K562 (cell line): ENCODE data around the gene TEX54. TPM values are rescaled to one million over a fixed set of nuclear protein-coding genes. Genes with fewer than 3 reads are reported as not detected.
A peak's percentile ranks its signal among the peaks of the same experiment; 100 is the strongest.

Experiments used
- C11orf30 ChIP-seq: fragments of 450-650 bp; IDR thresholded peaks from 2 replicates; pipeline ENCODE4 v1.6.1; 2016; ENCODE audit warnings: low read depth, mild to moderate bottlenecking
- CBX3 ChIP-seq, 2 experiments: IDR thresholded peaks; 1 replicate in 1 of 2; 2 replicates in 1 of 2; pipeline ENCODE4 v1.6.1; 2012; ENCODE audit warnings: inconsistent platforms in 2 of 2, low read length in 2 of 2, borderline replicate concordance in 1 of 2, control low read depth in 1 of 2
- CSDE1 ChIP-seq, 2 experiments: fragments of 450-650 bp; IDR thresholded peaks; 2 replicates each; pipeline ENCODE4 v1.6.1; 2016; ENCODE audit warnings: mild to moderate bottlenecking in 1 of 2
- EWSR1 ChIP-seq: fragments of 450-650 bp; IDR thresholded peaks from 2 replicates; pipeline ENCODE4 v1.6.1; 2018; ENCODE audit warnings: borderline replicate concordance, mild to moderate bottlenecking, low read depth, moderate library complexity; ENCODE audit not compliant: partially characterized antibody
- FOXK2 ChIP-seq, 2 experiments: fragments of 450-650 bp; IDR thresholded peaks in 1 of 2; conservative IDR thresholded peaks in 1 of 2; 2 replicates each; pipeline ENCODE4 v1.6.1; 2016; ENCODE audit warnings: low read depth in 2 of 2, mild to moderate bottlenecking in 1 of 2
- HDAC2 ChIP-seq: fragments of 450-650 bp; IDR thresholded peaks from 2 replicates; pipeline ENCODE4 v1.6.1; 2016; ENCODE audit warnings: mild to moderate bottlenecking
- HNRNPK ChIP-seq: fragments of 200-400 bp; formaldehyde crosslinking; IDR thresholded peaks from one replicate; pipeline ENCODE4 v1.6.1; 2018; ENCODE audit warnings: mild to moderate bottlenecking, low read depth, low read length; ENCODE audit not compliant: poor library complexity, severe bottlenecking
- MAFF ChIP-seq: IDR thresholded peaks from 2 replicates; pipeline ENCODE4 v1.6.1; 2012; ENCODE audit warnings: low read length, improper control_type of control experiment
- MCM3 ChIP-seq: fragments of 450-650 bp; IDR thresholded peaks from 2 replicates; pipeline ENCODE4 v1.6.1; 2016
- MECOM ChIP-seq: fragments of 250-450 bp; sonication (Bioruptor Pico); IDR thresholded peaks from 2 replicates; pipeline ENCODE4 v1.8.0; 2022; ENCODE audit warnings: inconsistent platforms
- MIER1 ChIP-seq: fragments of 450-650 bp; IDR thresholded peaks from 2 replicates; pipeline ENCODE4 v1.6.1; 2016; ENCODE audit warnings: antibody characterized with exemption, mild to moderate bottlenecking, low read depth
- MTA2 ChIP-seq: fragments of 450-650 bp; IDR thresholded peaks from 2 replicates; pipeline ENCODE4 v1.6.1; 2016; ENCODE audit warnings: low read depth
- POU5F1 ChIP-seq: fragments of 150-350 bp; IDR thresholded peaks from 2 replicates; pipeline ENCODE4 v1.6.1; 2014; ENCODE audit warnings: borderline replicate concordance, low read length, low read depth, mild to moderate bottlenecking; ENCODE audit not compliant: partially characterized antibody
- SIX5 ChIP-seq, 2 experiments: IDR thresholded peaks; 2 replicates each; pipeline ENCODE4 v1.6.1; 2011; ENCODE audit warnings: low read length in 2 of 2, borderline replicate concordance in 1 of 2, low read depth in 1 of 2, mild to moderate bottlenecking in 1 of 2, moderate library complexity in 1 of 2; ENCODE audit not compliant: insufficient read depth in 1 of 2
- SRSF3 ChIP-seq: fragments of 200-400 bp; formaldehyde crosslinking; IDR thresholded peaks from 2 replicates; pipeline ENCODE4 v1.6.1; 2016; ENCODE audit warnings: mild to moderate bottlenecking, low read length, moderate library complexity; ENCODE audit not compliant: insufficient read depth
- STAG1 ChIP-seq: sonication (generic); formaldehyde crosslinking; IDR thresholded peaks from 2 replicates; pipeline ENCODE4 v1.5.0; 2020; ENCODE audit warnings: missing genetic modification reagents, borderline replicate concordance
- TARDBP ChIP-seq: fragments of 450-650 bp; IDR thresholded peaks from 2 replicates; pipeline ENCODE4 v1.6.1; 2016
- ZNF175 ChIP-seq: fragments of 200-800 bp; sonication (Bioruptor generic); IDR thresholded peaks from 2 replicates; pipeline ENCODE4 v1.6.1; 2016; ENCODE audit warnings: low read depth, mild to moderate bottlenecking, missing genetic modification characterization, missing compliant biosample characterization
- ZNF445 ChIP-seq: fragments of 250-450 bp; sonication (Bioruptor Pico); IDR thresholded peaks from 2 replicates; pipeline ENCODE4 v1.4.0; 2020; ENCODE audit warnings: low read depth, mild to moderate bottlenecking, moderate library complexity
- ZNF583 ChIP-seq: fragments of 250-450 bp; sonication (Bioruptor Pico); IDR thresholded peaks from 2 replicates; pipeline ENCODE4 v1.4.0; 2020
- ZZZ3 ChIP-seq: fragments of 450-650 bp; IDR thresholded peaks from 2 replicates; pipeline ENCODE4 v1.6.1; 2016; ENCODE audit warnings: antibody characterized with exemption, mild to moderate bottlenecking, moderate library complexity
- polyA plus RNA-seq, 8 experiments: library from polyadenylated mRNA; depleted of rRNA in 4 of 8; stranded (reverse) in 5 of 8; unstranded in 3 of 8; fragments of >200 nt; fragmentation: Nextera tagmentation in 2 of 8; fragmentation: Illumina TruSeq in 1 of 8; extraction: Ambion mirVana in 2 of 8; extraction: Trizol in 1 of 8; gene quantifications; 2 replicates each; pipeline versions ENCODE4 v1.2.1 to v1.2.3, GENCODE V29; 2011 to 2014; ENCODE audit warnings: inconsistent platforms in 1 of 8, missing spikeins in 1 of 8
- total RNA-seq, 7 experiments: library from RNA; depleted of rRNA in 6 of 7; stranded (reverse); fragments of >200 nt in 6 of 7; fragmentation: Illumina TruSeq in 2 of 7; extraction: Trizol in 2 of 7; gene quantifications; 2 replicates each; pipeline versions ENCODE4 v1.2.1 to v1.2.3, GENCODE V29; 2011 to 2021; ENCODE audit warnings: low replicate concordance in 1 of 7
- TF ChIP-seq, protein P1 (sequence below): conservative IDR thresholded peaks from 2 replicates; pipeline ENCODE4 v1.6.1; 2011; ENCODE audit warnings: low read depth, mild to moderate bottlenecking, low read length; ENCODE audit not compliant: control insufficient read depth
- TF ChIP-seq, protein P2 (sequence below): sonication (generic); formaldehyde crosslinking; IDR thresholded peaks from 2 replicates; pipeline ENCODE4 v1.8.0; 2023; ENCODE audit warnings: mild to moderate bottlenecking, missing genetic modification reagents
- TF ChIP-seq, protein P3 (sequence below): sonication (generic); formaldehyde crosslinking; IDR thresholded peaks from 2 replicates; pipeline ENCODE4 v1.8.1; 2023; ENCODE audit warnings: mild to moderate bottlenecking, missing genetic modification reagents, moderate library complexity
- TF ChIP-seq, protein P4 (sequence below): fragments of 250-450 bp; sonication (Bioruptor Pico); IDR thresholded peaks from 2 replicates; pipeline ENCODE4 v1.5.0; 2021

The TEX54 gene
- total and polyA plus RNA-seq, 9 of the 15 experiments (the other 6 are each of a cell fraction or from before 2014, with no cell fraction given): not detected

DNA sequence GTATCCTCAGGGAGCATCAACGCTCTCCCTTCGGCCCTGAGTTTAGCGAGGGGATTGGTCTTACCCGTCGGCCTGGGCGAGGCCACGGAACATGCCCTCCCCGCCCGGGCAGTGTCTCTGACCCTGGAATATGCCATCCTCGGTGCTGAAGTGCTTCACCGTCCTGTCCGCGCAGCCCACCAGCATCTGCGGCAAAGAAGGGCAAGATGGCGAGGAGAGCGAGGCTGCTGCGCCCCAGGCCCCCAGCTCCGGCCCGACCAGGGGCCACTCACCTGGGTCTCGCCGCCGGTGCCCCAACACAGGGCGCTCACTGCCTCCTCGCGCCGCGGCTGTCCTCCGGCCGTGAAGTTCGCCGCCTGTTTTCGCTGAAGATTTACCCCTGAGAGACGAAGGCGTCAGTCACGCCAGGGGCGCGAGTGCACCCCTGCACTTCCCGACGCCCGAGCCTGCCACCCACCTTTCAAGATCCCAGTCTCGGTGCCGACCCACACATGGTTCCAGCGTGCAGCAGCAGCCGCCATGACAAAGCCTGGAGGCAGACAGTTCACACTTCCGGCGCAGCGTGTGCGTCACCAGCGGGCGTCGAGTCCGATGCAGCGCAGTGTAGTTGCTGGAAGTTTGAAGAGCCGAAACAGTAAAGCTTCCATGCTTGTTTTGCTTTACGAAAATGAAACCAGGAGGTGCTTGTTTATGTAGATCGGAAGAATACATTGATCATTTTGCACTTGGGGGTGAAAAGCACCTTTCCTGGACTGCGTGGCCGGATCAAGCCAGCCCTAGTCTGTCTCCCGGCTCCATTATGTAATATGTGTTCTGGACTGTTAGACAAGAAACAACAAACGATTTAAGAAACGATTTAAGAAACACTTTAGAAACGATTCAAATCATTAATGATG lies 6.7 kb upstream of the TEX54 start, which contains the start of gene WDR74 (continued):
- no peak for TF ChIP-seq EWSR1
- TF ChIP-seq C11orf30: peak; percentile 98
- peak in 1 of 2 experiments; percentile 88; a peak in 2 of 4 replicates for TF ChIP-seq CSDE1 (IDR thresholded peaks at IDR 0.05)
- TF ChIP-seq, protein P1, sequence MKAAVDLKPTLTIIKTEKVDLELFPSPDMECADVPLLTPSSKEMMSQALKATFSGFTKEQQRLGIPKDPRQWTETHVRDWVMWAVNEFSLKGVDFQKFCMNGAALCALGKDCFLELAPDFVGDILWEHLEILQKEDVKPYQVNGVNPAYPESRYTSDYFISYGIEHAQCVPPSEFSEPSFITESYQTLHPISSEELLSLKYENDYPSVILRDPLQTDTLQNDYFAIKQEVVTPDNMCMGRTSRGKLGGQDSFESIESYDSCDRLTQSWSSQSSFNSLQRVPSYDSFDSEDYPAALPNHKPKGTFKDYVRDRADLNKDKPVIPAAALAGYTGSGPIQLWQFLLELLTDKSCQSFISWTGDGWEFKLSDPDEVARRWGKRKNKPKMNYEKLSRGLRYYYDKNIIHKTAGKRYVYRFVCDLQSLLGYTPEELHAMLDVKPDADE: peak; percentile 98
- no peak for TF ChIP-seq MAFF
- TF ChIP-seq TARDBP: no peak
- peak; percentile 93 for TF ChIP-seq FOXK2 (conservative IDR thresholded peaks at IDR 0.05 in 1 of 2, IDR thresholded peaks at IDR 0.05 in 1 of 2; ENCODE audit: low read depth in 2 of 2)
- no peak for TF ChIP-seq SRSF3
- TF ChIP-seq ZNF583 (CRISPR knock-in tag): no peak
- no peak for TF ChIP-seq HNRNPK
- TF ChIP-seq ZNF175: no peak
- no peak for TF ChIP-seq MIER1
- peak; percentile 99 for TF ChIP-seq HDAC2
- TF ChIP-seq CBX3 (IDR thresholded peaks at IDR 0.05; ENCODE audit: borderline replicate concordance in 1 of 2, low read length in 2 of 2): no peak
- no peak for TF ChIP-seq MECOM (CRISPR knock-in tag)
- no peak for TF ChIP-seq MTA2
- no peak for TF ChIP-seq MCM3
- TF ChIP-seq, protein P2, sequence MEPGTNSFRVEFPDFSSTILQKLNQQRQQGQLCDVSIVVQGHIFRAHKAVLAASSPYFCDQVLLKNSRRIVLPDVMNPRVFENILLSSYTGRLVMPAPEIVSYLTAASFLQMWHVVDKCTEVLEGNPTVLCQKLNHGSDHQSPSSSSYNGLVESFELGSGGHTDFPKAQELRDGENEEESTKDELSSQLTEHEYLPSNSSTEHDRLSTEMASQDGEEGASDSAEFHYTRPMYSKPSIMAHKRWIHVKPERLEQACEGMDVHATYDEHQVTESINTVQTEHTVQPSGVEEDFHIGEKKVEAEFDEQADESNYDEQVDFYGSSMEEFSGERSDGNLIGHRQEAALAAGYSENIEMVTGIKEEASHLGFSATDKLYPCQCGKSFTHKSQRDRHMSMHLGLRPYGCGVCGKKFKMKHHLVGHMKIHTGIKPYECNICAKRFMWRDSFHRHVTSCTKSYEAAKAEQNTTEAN: no peak
- no peak for TF ChIP-seq ZZZ3
- TF ChIP-seq POU5F1: peak; percentile 47
- no peak for TF ChIP-seq ZNF445 (CRISPR knock-in tag)
- TF ChIP-seq, protein P3, sequence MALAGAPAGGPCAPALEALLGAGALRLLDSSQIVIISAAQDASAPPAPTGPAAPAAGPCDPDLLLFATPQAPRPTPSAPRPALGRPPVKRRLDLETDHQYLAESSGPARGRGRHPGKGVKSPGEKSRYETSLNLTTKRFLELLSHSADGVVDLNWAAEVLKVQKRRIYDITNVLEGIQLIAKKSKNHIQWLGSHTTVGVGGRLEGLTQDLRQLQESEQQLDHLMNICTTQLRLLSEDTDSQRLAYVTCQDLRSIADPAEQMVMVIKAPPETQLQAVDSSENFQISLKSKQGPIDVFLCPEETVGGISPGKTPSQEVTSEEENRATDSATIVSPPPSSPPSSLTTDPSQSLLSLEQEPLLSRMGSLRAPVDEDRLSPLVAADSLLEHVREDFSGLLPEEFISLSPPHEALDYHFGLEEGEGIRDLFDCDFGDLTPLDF (CRISPR knock-in tag): peak; percentile 79
- peak in 1 of 2 experiments; percentile 32; a peak in 2 of 4 replicates for TF ChIP-seq SIX5 (IDR thresholded peaks at IDR 0.05; ENCODE audit: borderline replicate concordance in 1 of 2, insufficient read depth in 1 of 2, low read depth in 1 of 2, low read length in 2 of 2)
- TF ChIP-seq, protein P4, sequence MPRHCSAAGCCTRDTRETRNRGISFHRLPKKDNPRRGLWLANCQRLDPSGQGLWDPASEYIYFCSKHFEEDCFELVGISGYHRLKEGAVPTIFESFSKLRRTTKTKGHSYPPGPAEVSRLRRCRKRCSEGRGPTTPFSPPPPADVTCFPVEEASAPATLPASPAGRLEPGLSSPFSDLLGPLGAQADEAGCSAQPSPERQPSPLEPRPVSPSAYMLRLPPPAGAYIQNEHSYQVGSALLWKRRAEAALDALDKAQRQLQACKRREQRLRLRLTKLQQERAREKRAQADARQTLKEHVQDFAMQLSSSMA (CRISPR knock-in tag): no peak
- TF ChIP-seq STAG1 (CRISPR knock-in tag): no peak
